ENCODE data around the gene SPATA24.

GRCh38 chr5:139416651-139417050 is 12.8 kb upstream of the SPATA24 start:
- TF ChIP-seq CTCF (IDR thresholded peaks at IDR 0.05) (no peak), POLR2A (IDR thresholded peaks at IDR 0.05) (no peak), POLR2AphosphoS5 (IDR thresholded peaks at IDR 0.05) (no peak), EP300 (IDR thresholded peaks at IDR 0.05) (no peak)
